GM12872 (cell line): ENCODE data around the gene ATP9A.

Experiments used
- CTCF ChIP-seq: IDR thresholded peaks from 3 replicates; pipeline ENCODE4 v1.5.1; 2011; ENCODE audit warnings: low read depth, mild to moderate bottlenecking, low read length, moderate library complexity; ENCODE audit not compliant: insufficient read depth

Gene ATP9A

GRCh38 chr20:51752343-51752951 is 15.7 kb downstream of the ATP9A start:
- no peak for TF ChIP-seq CTCF

- TF ChIP-seq CTCF = no peak
Measured at GRCh38 chr20:51750770-51751388, 17.3 kb downstream of the ATP9A start.

GRCh38 chr20:51750037-51750769 is 18.0 kb downstream of the ATP9A start:
- no peak for TF ChIP-seq CTCF

- no peak for TF ChIP-seq CTCF
Measured at GRCh38 chr20:51749674-51750036, 18.5 kb downstream of the ATP9A start.

- TF ChIP-seq CTCF = no peak
Measured at GRCh38 chr20:51747182-51747911, 20.8 kb downstream of the ATP9A start.

GRCh38 chr20:51745804-51746203 is 22.4 kb downstream of the ATP9A start:
- no peak for TF ChIP-seq CTCF

- TF ChIP-seq CTCF = no peak
Measured at GRCh38 chr20:51740838-51741237, 27.4 kb downstream of the ATP9A start.
